Measurements from ENCODE around the gene TAGLN.

The TAGLN gene

GRCh38 chr11:117226388-117227385 is 27.5 kb downstream of the TAGLN start:
- H3K27ac ChIP-seq, result no peak overlapping the region
- DNase-seq (ENCODE audit: low read depth, low spot score), result peak; percentile 12

GRCh38 chr11:117228091-117228490 is 28.9 kb downstream of the TAGLN start:
- DNase-seq (ENCODE audit: low read depth, low spot score), result no peak
- no peak overlapping the region for H3K27ac ChIP-seq

GRCh38 chr11:117229411-117229810 is 30.2 kb downstream of the TAGLN start:
- DNase-seq (ENCODE audit: low read depth, low spot score), result no peak
- H3K27ac ChIP-seq, result no peak overlapping the region

GRCh38 chr11:117229931-117230285 is 30.7 kb downstream of the TAGLN start:
- no peak for DNase-seq (ENCODE audit: low read depth, low spot score)
- no peak overlapping the region for H3K27ac ChIP-seq

GRCh38 chr11:117230286-117230961 is 31.3 kb downstream of the TAGLN start:
- no peak for DNase-seq (ENCODE audit: low read depth, low spot score)

GRCh38 chr11:117230999-117231841 is 32.0 kb downstream of the TAGLN start:
- no peak for DNase-seq (ENCODE audit: low read depth, low spot score)

More at GRCh38 chr11:117230286-117230961, 31.3 kb downstream of the TAGLN start:
- H3K27ac ChIP-seq, result peak overlapping the region; percentile 80

GRCh38 chr11:117231842-117232091 is 32.6 kb downstream of the TAGLN start, which contains the start of gene PCSK7:
Gene PCSK7, minus strand, starts transcription at chr11:117232073. Its CDS starts 2,229 bp downstream, at chr11:117229844.
- no peak for DNase-seq (ENCODE audit: low read depth, low spot score)
- H3K27ac ChIP-seq, result peak within 1 kb of the TSS; percentile 80

More at GRCh38 chr11:117230999-117231841, 32.0 kb downstream of the TAGLN start:
- H3K27ac ChIP-seq, result peak overlapping the region; percentile 80

- peak; percentile 16 for DNase-seq (ENCODE audit: low read depth, low spot score)
- H3K27ac ChIP-seq, result peak within 1 kb of the TSS; percentile 80
These were observed 33.1 kb downstream of the TAGLN start, which contains the start of gene RNF214 for GRCh38 chr11:117232092-117232878. Gene RNF214, plus strand, starts transcription at chr11:117232671. Its CDS starts 1,602 bp downstream, at chr11:117234273.

- peak overlapping the region; percentile 80 for H3K27ac ChIP-seq
- DNase-seq (ENCODE audit: low read depth, low spot score), result no peak
These were observed 33.8 kb downstream of the TAGLN start for GRCh38 chr11:117232911-117233409.

GRCh38 chr11:117238221-117238620 is 39.1 kb downstream of the TAGLN start:
- DNase-seq (ENCODE audit: low read depth, low spot score), result no peak
- no peak overlapping the region for H3K27ac ChIP-seq

GRCh38 chr11:117239295-117239694 is 40.1 kb downstream of the TAGLN start:
- DNase-seq (ENCODE audit: low read depth, low spot score), result peak; percentile 66

GRCh38 chr11:117248341-117248740 is 49.2 kb downstream of the TAGLN start:
- DNase-seq (ENCODE audit: low read depth, low spot score), result no peak
- no peak overlapping the region for H3K27ac ChIP-seq

More at GRCh38 chr11:117239295-117239694, 40.1 kb downstream of the TAGLN start:
- peak overlapping the region; percentile 46 for H3K27ac ChIP-seq

GRCh38 chr11:117249571-117249970 is 50.4 kb downstream of the TAGLN start:
- no peak overlapping the region for H3K27ac ChIP-seq
- DNase-seq (ENCODE audit: low read depth, low spot score), result no peak

GRCh38 chr11:117251506-117251905 is 52.3 kb downstream of the TAGLN start:
- no peak overlapping the region for H3K27ac ChIP-seq
- DNase-seq (ENCODE audit: low read depth, low spot score), result no peak

GRCh38 chr11:117255966-117256365 is 56.8 kb downstream of the TAGLN start:
- peak overlapping the region; percentile 16 for H3K27ac ChIP-seq
- no peak for DNase-seq (ENCODE audit: low read depth, low spot score)

GRCh38 chr11:117256573-117256972 is 57.4 kb downstream of the TAGLN start:
- peak; percentile 26 for DNase-seq (ENCODE audit: low read depth, low spot score)
- H3K27ac ChIP-seq, result peak overlapping the region; percentile 16

Data from epithelial cell of prostate (primary cell).